Hepatic stellate cell (primary cell): ENCODE results near the gene KRT79.
A peak's percentile ranks its signal among the peaks of the same experiment; 100 is the strongest.
"Not testable (repeated sequence)": the region's sequence is repeated elsewhere in the genome, so short reads cannot be mapped to it uniquely, and the experiment has no call there.

Experiments
- DNase-seq: peaks from one replicate; pipeline ENCODE4 v3.0.0; 2011; ENCODE audit warnings: low spot score

KRT79 gene

GRCh38 chr12:52833922-52834726 lies at the start of gene KRT79:
Gene KRT79 (minus strand): TSS chr12:52834311. CDS start chr12:52834260, 51 bp downstream.
- no peak for DNase-seq

DNA sequence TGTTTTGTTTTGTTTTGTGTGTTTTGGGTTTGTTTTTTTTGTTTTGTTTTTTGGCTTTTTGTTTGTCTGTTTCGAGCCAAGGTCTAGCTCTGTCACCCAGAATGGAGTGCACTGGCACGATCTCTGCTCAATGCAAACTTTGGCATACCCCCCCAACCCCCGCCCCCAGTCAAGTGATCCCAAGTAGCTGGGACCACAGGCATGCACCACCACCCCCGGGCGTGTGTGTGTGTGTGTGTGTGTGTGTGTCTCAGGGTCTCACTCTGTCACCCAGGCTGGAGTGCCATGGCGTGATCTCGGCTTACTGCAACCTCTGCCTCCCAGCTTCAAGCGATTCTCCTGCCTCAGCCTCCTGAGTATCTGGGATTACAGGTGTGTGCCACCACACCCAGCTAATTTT lies 46.4 kb upstream of the KRT79 start:
- DNase-seq = not testable (repeated sequence)

DNA sequence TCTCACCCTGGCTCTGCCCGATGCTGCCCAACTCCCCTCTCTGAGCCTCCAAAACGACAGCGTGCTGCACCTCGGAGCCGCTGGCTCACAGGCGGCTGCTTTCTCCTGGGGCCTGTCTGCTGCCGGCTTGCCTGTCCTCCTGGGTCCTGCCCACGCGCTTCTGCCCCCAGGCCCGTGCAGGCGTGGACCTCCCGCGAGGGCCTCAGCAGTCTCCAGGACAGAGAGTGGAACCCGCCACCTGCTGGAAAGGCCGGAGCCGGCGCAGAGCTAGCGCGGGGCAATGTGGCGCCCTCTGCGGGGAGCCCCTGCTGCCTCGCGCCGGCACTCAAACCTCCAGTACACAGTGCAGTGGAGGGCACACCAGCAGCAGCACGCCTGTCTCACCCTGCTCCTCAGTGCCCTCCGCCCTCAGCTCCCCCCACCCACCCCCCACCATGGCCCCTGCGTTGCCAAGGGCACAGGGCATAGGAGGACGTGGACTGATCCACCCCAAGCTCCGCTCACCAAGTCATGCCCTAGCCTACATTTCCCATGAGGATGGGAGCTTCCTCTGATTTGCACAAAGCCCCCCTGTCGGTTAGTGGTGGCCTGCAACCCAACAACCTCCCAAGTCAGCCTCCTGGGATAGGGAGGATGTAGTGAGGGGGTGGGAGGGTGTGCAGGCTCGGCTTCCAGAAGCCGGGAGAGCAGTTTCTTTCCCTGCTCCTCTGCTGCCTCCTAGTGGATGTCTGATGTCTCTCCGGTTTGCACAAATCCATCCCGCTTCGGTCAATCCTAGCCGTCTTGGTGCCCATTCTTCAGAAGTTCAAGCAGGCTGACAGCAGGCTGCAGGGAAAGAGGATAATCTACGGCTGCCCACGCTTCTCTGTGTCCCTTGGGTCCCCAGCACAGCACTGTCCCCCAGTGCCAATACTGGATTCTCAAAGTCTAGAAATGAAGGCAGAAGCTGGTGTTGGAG lies 45.6 kb upstream of the KRT79 start:
- peak; percentile 93 for DNase-seq

DNA sequence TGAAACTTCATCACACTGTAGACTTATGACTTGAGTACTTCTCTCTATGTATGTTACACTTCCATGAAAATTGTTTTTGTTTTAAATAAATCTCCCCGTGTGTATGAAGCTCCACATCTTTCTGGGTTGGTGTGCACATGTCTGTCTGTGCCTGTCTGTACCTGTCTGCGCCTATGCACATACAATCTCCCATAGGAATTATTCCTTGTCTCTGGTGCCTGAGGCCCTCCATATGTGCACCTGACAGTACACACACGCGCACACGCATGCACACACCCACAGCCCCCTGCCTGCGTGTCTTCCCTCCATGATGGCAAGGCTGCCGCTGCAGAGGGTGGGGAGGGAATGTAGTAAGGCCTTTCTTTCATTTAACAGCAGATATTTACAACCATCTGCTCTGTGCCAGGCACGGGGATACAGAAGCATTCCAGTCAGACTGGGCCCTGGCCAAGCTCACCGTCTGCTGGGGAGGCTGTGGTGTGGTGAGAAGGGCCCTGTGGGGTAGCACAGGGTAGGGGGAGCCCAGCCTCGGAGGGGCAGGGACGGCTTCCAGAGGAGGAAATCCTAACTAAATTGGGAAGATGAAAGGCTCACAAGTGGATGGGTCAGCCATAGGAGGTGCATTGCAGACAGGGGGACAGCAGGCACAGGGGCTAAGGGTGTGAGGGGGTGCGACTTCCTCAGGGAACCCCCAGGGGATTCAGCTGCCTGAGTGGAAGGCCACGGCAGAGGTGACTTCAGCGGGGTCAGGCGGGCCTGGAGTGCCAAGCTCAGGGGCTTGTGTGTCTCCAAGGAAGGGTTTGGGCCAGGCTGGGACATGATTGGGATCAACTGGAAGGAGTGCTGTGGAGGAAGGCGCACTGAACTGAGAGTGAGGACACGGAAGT lies 44.6 kb upstream of the KRT79 start:
- no peak for DNase-seq

DNA sequence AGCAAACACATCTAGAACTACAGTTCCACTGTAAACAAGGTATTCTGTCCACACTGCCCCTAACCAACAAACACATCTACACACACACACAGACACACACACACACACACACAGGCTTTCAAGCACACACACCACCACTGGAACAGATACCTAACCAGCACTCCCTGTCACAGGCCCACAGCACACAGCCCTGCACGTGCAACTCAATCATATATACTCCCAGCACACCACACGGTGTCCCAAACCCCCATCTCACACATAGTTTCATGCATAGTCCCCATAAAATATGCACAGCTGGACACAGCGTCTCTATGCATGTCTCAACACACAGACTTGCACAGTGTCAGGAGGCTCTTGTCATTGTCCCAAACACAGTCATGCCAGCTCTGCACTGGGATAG lies 43.1 kb upstream of the KRT79 start:
- DNase-seq = no peak

DNA sequence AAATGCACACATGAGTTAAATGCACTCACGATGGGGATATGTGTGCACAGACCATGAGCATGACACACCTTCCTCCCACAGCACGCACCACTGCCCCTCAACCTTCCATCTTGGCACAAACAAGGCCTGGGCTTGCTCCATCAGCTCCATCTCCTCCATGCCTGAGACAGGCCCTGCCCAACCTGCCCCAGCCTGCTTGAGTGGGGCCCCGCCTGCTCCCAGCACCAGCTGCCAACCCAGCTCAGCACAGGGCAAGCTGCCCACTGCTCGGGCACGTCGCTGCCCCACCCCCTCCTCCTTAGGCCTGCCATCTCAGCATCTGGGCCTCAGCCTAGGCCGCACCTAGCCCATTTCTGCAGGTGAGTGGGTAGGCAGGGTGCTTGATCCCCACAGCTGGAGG lies 42.3 kb upstream of the KRT79 start:
- no peak for DNase-seq

DNA sequence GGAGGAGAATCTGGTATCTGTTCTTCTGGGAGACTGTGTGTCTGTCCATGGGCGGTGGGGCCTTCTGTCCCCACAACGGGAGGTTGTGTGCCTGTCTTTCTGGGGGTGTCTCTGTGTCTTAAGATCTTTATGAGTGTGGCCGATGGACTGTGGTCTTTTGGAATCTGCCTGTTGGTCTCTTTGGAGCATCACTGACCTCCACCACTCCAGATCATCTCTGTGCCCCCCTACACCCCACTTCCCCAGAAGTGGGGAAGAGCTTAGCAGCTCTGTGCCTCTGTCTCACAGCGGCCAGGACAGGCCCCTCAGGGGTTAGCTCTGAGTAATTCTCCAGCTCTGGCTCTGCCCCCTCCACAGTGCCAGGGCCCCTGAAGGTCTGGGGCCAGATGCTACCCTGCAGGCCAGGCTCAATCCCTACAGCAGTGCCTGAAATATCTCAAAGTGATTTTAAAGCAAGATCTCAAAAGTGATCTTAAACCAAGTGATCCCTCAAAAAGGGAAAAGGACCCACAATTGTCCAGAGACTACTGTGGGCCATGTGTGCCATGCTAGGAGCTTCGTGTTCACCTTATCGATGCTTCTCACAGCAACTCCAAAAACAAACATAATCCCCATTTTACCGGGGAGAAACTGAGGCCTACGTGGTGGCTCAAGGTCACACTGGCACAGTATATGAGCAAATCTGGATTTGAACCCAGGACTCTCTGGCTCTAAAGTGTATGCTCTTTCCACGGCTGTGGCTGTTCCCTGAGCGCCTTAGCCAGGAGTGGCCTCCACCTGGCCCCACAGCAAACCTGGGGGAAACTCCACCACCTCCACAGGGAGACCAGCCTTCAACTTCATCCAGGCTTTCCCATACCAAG lies 40.7 kb upstream of the KRT79 start:
- no peak for DNase-seq

- peak; percentile 99 for DNase-seq
Measured at GRCh38 chr12:52873832-52874572, 39.9 kb upstream of the KRT79 start.

- DNase-seq = no peak
Measured at GRCh38 chr12:52873513-52873831, 39.4 kb upstream of the KRT79 start.

- no peak for DNase-seq
Measured at GRCh38 chr12:52872644-52873389, 38.7 kb upstream of the KRT79 start.

- DNase-seq = peak; percentile 87
Measured at GRCh38 chr12:52871291-52872039, 37.4 kb upstream of the KRT79 start.

DNA sequence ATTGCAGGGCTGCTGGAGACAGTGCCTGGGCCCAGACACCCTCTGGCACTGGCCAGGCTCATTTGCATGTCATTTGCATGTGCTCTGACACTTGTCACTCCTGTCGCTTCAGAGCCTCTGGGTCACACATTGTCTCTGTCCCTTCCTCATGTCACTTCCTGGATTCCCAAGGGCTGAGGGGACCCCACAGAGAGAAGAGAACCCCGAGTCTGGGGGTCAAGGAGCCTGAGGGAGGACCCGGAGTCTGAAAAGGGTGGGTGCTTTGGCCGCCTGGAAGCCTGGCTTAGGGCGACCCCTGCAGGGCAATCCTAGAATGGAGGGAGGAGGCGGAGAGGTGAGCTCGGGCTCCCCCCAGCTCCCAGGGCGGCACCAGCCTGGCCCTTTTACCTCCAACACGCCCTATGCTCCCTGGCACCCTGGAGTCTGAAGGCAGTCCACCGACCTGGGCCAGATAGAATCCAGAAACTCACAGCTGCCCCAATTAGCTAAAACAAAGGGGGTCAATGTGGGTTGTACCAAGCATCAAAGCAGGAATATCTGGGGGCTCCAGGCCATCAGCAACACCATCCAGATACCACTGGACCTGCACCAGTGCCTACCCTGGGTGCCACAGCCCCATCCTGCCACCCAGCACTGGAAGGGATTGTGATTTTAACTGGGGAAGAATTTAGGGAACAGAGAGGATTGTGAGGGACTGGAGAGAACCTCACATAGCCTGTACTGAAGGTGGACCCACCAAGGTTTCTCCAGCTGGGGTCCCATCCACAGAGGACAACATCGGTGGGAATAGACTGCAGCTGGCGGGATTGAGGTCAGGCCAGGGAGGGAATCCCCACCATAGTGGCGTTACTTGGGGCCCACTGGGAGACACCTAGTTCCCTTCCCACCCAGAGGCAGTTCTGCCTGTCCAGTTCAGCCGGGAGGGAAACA lies 36.5 kb upstream of the KRT79 start:
- peak; percentile 78 for DNase-seq

DNA sequence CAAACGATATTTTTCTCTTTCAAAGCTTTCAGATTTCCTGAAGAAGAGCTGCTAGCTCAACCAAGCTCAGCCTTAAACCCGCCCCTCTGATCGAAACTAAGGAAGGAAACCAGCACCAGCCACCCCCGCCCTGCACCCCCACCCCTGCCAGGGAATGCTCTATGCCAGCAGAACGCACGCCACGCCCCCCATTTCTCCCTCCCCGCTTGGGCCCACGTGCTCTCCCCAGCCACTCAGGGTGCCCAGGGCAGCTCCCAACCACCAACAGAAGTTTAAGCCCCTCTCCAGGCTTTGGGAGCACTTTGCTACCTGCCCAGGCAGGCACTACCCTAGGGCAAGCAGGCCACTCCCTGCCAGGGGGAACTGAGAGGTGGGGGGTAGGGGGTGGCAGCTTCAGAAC lies 33.5 kb upstream of the KRT79 start:
- DNase-seq = no peak

DNA sequence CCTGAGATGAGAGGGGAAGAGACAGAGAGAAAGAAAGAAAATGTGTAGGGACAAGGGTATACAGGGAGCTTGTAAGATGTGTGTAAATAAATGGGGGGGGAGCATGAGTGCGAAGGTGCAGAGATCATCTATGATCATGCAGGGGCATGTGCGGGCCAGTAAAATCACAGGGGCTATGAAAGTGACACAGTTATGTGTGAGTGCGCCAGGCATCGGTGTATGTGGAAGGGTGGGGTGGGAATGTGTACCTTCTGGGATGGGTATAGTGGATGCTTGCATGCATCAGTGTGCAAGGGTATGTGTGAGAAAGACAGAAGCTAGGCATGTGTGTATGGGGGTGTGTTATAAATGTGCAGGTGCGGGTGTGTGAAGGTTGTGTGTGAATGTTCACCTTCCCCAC lies 33.0 kb upstream of the KRT79 start:
- DNase-seq = no peak

- DNase-seq = peak; percentile 89
Measured at GRCh38 chr12:52865090-52865944, 31.2 kb upstream of the KRT79 start.

GRCh38 chr12:52862023-52862422 lies 27.9 kb upstream of the KRT79 start:
- DNase-seq = no peak

GRCh38 chr12:52861511-52861910 lies 27.4 kb upstream of the KRT79 start:
- DNase-seq = no peak
